Measurements from ENCODE around the gene FAM171A2.
"Not testable (repeated sequence)": the region's sequence is repeated elsewhere in the genome, so short reads cannot be mapped to it uniquely, and the experiment has no call there.

FAM171A2 gene

DNA sequence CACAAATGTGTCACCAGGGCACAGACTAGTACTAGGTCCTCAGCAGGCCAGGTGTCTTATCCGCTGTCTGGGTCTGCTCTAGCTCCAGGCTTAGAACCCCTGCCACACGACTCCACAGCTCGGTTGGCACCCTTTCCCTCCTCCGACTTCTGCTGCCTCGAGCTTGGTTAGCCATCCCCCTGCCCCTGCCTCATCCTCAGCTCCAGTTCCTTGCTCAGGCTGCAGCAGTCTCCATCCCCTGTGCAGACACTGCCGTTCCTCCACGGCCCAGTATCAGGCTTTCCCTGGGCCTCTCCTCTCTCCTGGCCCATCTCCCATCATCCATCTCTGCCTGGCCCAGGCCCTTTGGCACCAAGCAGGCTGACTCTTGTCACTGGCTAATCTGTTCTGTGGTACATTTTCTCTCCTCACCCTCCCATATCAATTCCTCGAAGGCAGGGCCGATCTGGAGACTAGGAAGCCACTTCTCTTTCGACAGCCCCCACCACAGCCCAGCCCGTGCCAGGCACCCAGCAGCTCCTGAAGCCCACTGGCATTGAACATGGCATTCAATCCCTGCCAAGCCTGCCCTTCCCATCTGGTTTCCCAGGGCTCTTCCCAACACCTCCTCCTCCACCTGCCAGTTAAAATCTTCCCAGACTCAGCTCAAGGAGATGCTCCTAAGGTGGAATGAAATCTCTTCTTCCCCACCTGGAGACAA, 20.0 kb downstream of the FAM171A2 start:
- FAIRE-seq: no peak

DNA sequence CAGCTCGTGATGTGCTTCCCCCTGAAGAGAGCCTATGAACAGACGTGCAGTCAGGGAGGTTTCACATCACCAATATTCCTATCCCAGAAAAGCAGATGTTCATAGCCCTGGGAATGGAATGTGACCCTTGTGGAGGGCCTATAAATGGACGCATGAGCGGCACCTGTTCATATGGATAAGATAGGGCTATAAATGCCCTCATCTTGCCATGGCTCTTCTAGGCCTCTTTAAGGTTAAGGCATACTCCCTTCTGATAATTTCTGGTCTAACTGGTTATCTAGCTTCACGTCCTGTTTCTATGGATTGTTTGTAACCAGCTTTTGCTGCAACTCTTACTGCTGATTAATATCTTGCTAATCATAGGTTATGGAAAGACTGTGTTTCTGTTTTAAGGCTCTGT, 23.1 kb downstream of the FAM171A2 start:
- not testable (repeated sequence) for FAIRE-seq

DNA sequence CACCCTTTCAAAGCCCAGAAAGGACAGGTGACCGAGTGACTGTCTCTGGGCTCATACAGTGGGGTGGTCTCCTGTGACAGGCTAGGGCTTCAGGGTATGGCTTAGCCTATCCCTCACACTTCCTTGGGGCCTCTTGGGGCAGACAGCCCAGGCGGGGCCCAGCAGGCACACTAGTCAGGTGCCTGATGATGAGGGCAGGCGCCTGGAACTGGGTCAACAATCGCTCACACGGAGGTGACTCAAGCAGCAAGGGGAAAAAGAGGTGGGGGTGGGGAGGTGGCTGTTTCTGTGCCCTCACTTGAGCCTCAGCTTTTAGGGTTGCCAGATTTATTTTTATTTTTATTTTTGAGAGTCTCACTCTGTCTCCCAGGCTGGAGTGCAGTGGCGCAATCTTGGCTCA, 25.0 kb downstream of the FAM171A2 start:
- no peak for FAIRE-seq

GRCh38 chr17:44335968-44336367, 27.7 kb downstream of the FAM171A2 start:
- no peak for FAIRE-seq

DNA sequence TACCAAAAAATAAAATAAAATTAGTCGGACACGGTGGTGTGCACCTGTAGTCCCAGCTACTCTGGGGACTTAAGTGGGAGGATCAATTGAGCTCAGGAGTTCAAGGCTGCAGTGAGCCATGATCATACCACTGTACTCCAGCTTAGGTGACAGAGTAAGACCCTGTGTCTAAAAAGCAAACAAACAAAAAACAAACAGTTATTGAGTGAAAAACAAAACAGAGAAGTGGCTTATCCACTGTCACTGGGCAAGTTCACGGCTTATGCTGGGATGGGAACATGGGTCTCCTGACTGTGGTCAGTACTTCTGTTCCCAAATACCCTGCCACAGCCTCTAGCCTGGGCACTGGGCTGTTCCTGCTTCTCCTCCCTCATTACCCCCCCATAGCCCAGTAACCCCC, 28.1 kb downstream of the FAM171A2 start:
- FAIRE-seq: no peak

DNA sequence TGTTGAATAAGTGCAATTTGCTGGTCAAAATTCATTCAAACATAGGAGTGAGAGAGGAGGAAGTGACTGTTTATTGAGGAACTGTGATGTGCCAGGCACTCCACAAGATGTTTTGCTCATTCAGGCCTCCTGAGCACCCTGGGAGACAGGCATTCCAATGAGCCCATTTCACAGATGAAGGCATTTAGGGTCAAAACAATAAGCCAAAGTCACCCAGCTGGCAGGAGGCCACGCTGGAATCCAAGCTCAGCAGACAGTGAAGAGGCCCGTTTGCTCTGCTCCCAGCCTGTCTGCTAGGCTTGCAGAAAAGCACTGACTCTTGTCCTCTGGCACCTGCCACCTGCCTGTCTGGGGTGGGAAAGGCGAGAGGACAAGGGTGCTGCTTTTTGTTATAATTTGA, 28.9 kb downstream of the FAM171A2 start:
- FAIRE-seq: no peak

DNA sequence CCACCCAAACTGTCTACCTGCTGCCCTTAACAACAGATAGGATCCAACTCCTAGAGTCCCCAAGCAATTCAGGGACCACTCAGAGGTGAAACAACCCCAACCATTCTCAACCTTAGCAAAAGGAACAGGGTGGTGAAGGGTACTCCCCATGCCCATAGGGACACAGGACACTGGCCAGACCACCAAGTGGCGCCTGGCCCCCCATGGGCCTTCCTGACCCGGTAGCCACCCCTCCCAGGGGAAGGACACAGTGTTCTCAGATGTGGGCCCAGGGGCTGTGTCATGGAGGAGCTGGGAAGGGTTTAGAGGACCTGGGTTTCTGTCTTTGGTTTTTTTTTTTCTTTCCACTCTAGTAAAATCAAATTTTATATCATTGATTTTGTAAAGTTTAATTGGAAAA, 29.3 kb downstream of the FAM171A2 start:
- no peak for FAIRE-seq

DNA sequence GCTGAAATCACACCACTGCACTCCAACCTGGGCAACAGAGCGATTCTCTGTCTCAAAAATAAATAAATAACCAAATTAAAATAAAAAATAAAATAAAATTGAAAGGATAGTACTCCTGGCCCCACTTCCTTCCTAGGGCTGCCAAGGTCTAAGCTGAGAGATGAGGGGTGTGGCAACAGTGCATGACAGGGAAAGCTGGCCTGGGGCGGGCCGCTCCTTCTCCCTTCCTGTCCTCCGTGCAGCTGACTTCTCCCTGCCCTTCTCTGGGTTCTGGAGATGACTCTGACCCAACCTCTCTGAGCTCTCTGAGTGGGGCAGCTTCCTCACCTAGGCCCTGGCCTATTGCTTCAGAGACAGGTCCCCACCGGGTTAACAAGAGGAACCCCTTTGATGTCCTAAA, 30.3 kb downstream of the FAM171A2 start:
- no peak for FAIRE-seq

GRCh38 chr17:44331249-44331760, 32.3 kb downstream of the FAM171A2 start:
- peak; percentile 76 for FAIRE-seq

- FAIRE-seq: not testable (repeated sequence)
Observed at GRCh38 chr17:44330263-44330662, 33.4 kb downstream of the FAM171A2 start.

DNA sequence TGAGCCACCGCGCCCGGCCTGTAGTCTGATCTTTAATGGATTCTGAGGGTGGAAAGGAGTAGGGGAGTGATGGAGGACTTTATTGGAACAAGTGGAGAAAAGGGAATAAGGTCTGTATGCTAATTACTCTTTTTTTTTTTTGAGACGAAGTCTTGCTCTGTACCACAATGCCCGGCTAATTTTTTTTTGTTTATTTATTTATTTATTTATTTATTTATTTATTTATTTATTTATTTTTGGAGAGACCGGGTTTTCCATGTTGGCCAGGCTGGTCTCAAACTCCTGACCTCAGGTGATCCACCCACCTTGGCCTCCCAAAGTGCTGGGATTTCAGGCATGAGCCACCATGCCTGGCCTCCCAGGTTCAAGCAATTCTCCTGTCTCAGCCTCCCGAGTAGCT, 34.1 kb downstream of the FAM171A2 start:
- not testable (repeated sequence) for FAIRE-seq

- no peak for FAIRE-seq
Observed at GRCh38 chr17:44327715-44328449, 35.8 kb downstream of the FAM171A2 start.

- FAIRE-seq: no peak
Observed at GRCh38 chr17:44326861-44327444, 36.7 kb downstream of the FAM171A2 start.

DNA sequence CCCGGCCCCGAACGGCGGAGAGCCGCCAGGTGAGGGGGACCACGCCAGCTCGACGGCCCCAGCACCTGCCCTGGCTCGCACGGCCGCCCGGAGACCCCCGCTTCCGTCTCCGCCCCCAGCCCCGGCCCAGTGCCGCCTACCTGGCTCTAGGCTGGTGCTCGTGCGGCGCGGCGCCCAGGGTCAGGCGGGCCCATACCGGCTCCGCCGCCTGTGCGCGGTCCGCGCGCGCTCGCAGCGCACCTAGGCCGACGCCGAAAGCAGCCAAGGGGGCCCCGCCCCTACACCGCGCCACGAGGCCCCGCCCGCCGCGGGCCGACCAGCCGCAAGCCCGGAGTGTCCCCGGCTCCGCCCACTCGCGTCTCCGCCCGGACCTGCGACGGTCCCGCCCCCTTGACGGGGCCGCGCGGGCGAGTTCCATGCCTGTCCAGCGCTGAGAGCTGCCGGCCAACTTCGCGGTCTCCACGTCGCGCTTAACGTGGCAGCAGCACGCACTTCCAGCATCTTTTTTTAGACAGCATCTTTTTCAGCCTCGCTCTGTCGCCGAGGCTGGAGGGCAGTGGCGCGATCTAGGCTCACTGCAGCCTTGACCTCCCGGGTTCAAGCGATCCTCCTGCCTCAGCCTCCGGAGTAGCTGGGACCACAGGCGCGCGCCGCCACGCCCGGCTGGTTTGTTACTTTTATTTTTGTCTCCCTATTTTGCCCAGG, 38.9 kb downstream of the FAM171A2 start, which contains the start of gene SLC25A39:
Gene SLC25A39 (minus strand): TSS at position 253 of the 705 bp plus-strand sequence. CDS start 1,261 bp downstream, outside the sequence.
- no peak for FAIRE-seq

- no peak for FAIRE-seq
Observed at GRCh38 chr17:44324092-44324570, 39.5 kb downstream of the FAM171A2 start.

GRCh38 chr17:44323359-44324091, 40.1 kb downstream of the FAM171A2 start:
- FAIRE-seq: no peak

GRCh38 chr17:44322236-44322895, 41.3 kb downstream of the FAM171A2 start:
- no peak for FAIRE-seq

- no peak for FAIRE-seq
Observed at GRCh38 chr17:44321246-44322120, 42.2 kb downstream of the FAM171A2 start.

GRCh38 chr17:44320066-44320465, 43.6 kb downstream of the FAM171A2 start:
- no peak for FAIRE-seq

DNA sequence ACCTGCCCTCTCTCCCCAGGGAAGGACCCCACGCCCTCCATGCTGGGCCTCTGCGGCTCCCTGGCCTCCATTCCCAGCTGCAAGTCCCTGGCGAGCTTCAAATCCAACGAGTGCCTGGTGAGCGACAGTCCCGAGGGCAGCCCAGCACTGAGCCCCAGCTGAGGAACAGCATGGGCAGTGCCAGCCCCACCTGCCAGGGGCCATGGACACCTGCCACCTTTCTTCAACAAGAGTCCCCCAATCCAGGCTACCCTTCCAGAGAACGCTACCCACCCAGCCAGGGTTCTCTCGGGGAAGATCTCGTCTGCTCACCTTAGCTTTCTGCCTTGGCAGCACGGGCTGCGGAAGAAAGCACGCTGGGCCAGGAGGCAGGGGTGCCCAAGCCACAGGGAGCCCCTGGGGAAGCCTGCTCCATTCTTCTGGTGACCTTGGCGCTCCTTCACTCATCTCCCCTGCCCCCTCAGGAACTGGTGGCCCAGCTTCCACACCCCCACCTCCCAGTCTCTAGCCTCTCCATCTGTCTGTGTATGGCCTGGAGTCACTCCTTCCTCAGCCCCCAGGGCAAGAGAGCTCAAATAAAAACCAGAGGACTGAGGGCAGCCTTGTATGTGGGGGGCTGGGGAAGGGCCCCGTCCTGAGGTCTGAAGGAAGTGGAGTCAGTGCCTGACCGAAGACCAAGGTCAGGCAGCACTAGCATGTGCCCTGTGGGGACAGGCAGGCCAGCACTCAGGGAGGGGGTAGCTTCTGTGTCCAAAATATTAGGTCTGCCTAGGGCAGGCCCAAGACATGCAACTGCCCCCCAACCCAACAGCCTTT, 45.4 kb downstream of the FAM171A2 start:
- FAIRE-seq: no peak

All from A204.1 (cell line).